Panc1 (cell line): ENCODE measurements around the gene SLC37A1. TPM values are rescaled to one million over a fixed set of nuclear protein-coding genes. Genes with fewer than 3 reads are reported as not detected.

Experiments
- ATAC-seq: fragments of 200-7000 bp; cut with Tn5 transposase; 2 replicates; pipeline ENCODE4 v1.9.1; 2020; ENCODE audit warnings: mild to moderate bottlenecking, moderate library complexity
- BruUV-seq: library from RNA; stranded (reverse); fragments of 400-500 nt; replicated peaks from 2 replicates; lab custom pipeline; 2021; lab: Mats Ljungman, UMichigan
- CTCF ChIA-PET: fragments of 300-600 bp; sonication (Branson Sonifier 250); formaldehyde crosslinking; loops from one replicate; lab custom pipeline; 2022; ENCODE audit warnings: antibody characterized with exemption; lab: Charles Lee
- POLR2A ChIA-PET: fragments of 300-600 bp; sonication (Branson Sonifier 250); formaldehyde crosslinking; loops from one replicate; lab custom pipeline; 2022; ENCODE audit warnings: antibody characterized with exemption; lab: Charles Lee
- DNase-seq: peaks from one replicate; pipeline ENCODE4 v3.0.0-alpha.2; 2010; ENCODE audit warnings: low read depth, low spot score
- H3K27ac ChIP-seq: 2 replicates; pipeline ENCODE4 v1.5.1; 2011; ENCODE audit warnings: mild to moderate bottlenecking, low read length, inconsistent platforms
- H3K27me3 ChIP-seq: fragments of 200-500 bp; sonication (Bioruptor generic); 2 replicates; pipeline ENCODE4 v1.6.0; 2014; ENCODE audit warnings: low read length, inconsistent platforms; ENCODE audit not compliant: control insufficient read depth, insufficient read depth
- H3K36me3 ChIP-seq: fragments of 200-500 bp; sonication (Bioruptor generic); 2 replicates; pipeline ENCODE4 v1.5.1; 2014; ENCODE audit warnings: inconsistent platforms, mild to moderate bottlenecking, low read length, moderate library complexity; ENCODE audit not compliant: control insufficient read depth, insufficient read depth
- H3K4me1 ChIP-seq: 2 replicates; pipeline ENCODE4 v1.5.1; 2011; ENCODE audit warnings: inconsistent platforms, mild to moderate bottlenecking, low read length, moderate library complexity; ENCODE audit not compliant: control insufficient read depth, insufficient read depth
- H3K4me3 ChIP-seq, 2 experiments: 2 replicates each; pipeline ENCODE4 v1.5.1; 2011 to 2012; ENCODE audit warnings: low read depth in 2 of 2, low read length in 2 of 2, mild to moderate bottlenecking in 2 of 2, inconsistent platforms in 1 of 2, moderate library complexity in 1 of 2
- H3K9me3 ChIP-seq: fragments of 200-500 bp; sonication (Bioruptor generic); 2 replicates; pipeline ENCODE4 v1.5.1; 2014; ENCODE audit warnings: low read depth, mild to moderate bottlenecking, inconsistent platforms, low read length, moderate library complexity; ENCODE audit not compliant: control insufficient read depth, insufficient read depth
- CTCF ChIP-seq: fragments of 450-650 bp; IDR thresholded peaks from 2 replicates; pipeline ENCODE4 v1.5.1; 2017; ENCODE audit warnings: mild to moderate bottlenecking
- POLR2AphosphoS5 ChIP-seq: IDR thresholded peaks from 2 replicates; pipeline ENCODE4 v1.6.1; 2012; ENCODE audit warnings: mild to moderate bottlenecking, low read depth, low read length, moderate library complexity
- REST ChIP-seq, 2 experiments: IDR thresholded peaks; 2 replicates each; pipeline ENCODE4 v1.6.1; 2011 to 2012; ENCODE audit warnings: low read depth in 2 of 2, control low read depth in 1 of 2, low read length in 1 of 2, mild to moderate bottlenecking in 1 of 2, moderate library complexity in 1 of 2; ENCODE audit not compliant: insufficient read depth in 1 of 2
- SIN3A ChIP-seq: IDR thresholded peaks from 2 replicates; pipeline ENCODE4 v1.6.1; 2012; ENCODE audit warnings: low read depth, mild to moderate bottlenecking, low read length, moderate library complexity, borderline replicate concordance; ENCODE audit not compliant: insufficient read depth
- TCF7L2 ChIP-seq: IDR thresholded peaks from 2 replicates; pipeline ENCODE4 v1.6.1; 2011; ENCODE audit warnings: mild to moderate bottlenecking, low read depth, low read length, inconsistent platforms
- in situ Hi-C: cut with HindIII; loops from 2 replicates; pipeline ENCODE4 v1.10.0; 2016; ENCODE audit warnings: low sequenced_read_pairs, low pct_unique_long_range_greater_than_20kb
- intact Hi-C: fragments of 100-400 bp; cut with micrococcal nuclease; formaldehyde crosslinking; loops from one replicate; pipeline ENCODE4 v1.10.0; 2022; ENCODE audit not compliant: unreplicated experiment
- total RNA-seq: library from RNA; stranded (reverse); gene quantifications from one replicate; pipeline ENCODE4 v1.2.1, GENCODE V29; 2021; ENCODE audit not compliant: unreplicated experiment

The SLC37A1 gene
- total RNA-seq, 1 experiment from 2014 or later, result 7.7 TPM

GRCh38 chr21:42466700-42467099, 47.0 kb upstream of the SLC37A1 start:
- H3K27me3 ChIP-seq, result no peaks in the 10 kb centered on the region
- H3K9me3 ChIP-seq, result no peaks in the 10 kb centered on the region
- in situ Hi-C loops (no loop called here), intact Hi-C loops (no loop called here)
- POLR2A ChIA-PET, result no interaction called here
- no peaks in the 10 kb centered on the region for H3K36me3 ChIP-seq
- DNase-seq (no peak), ATAC-seq (no peak)
- no peak overlapping the region for H3K27ac ChIP-seq
- CTCF ChIA-PET, result interaction anchor here (0.6 kb wide), 1 partner anchor 168 kb away, joined by 3 read pairs; no protein-coding TSS in a partner anchor
- no TSS peak for BruUV-seq
- TF ChIP-seq TCF7L2, result no peak
- no peak for TF ChIP-seq CTCF
- TF ChIP-seq SIN3A, result no peak
- TF ChIP-seq POLR2AphosphoS5, result no peak
- no peak for TF ChIP-seq REST (IDR thresholded peaks at IDR 0.05; ENCODE audit: insufficient read depth in 1 of 2, low read depth in 2 of 2, low read length in 1 of 2)
- no peak overlapping the region for H3K4me3 ChIP-seq
- H3K4me1 ChIP-seq, result no peaks in the 10 kb centered on the region

- DNase-seq (no peak), ATAC-seq (no peak)
- no peaks in the 10 kb centered on the region for H3K27me3 ChIP-seq
- H3K36me3 ChIP-seq, result no peaks in the 10 kb centered on the region
- TF ChIP-seq POLR2AphosphoS5, result no peak
- TF ChIP-seq TCF7L2, result no peak
- TF ChIP-seq SIN3A, result no peak
- no peak for TF ChIP-seq CTCF
- no peak for TF ChIP-seq REST (IDR thresholded peaks at IDR 0.05; ENCODE audit: insufficient read depth in 1 of 2, low read depth in 2 of 2, low read length in 1 of 2)
- intact Hi-C loops, result no loop called here
- H3K9me3 ChIP-seq, result no peaks in the 10 kb centered on the region
- H3K4me1 ChIP-seq, result no peaks in the 10 kb centered on the region
- ChIA-PET POLR2A (no interaction called here), CTCF (interaction anchor here (0.6 kb wide), 1 partner anchor 168 kb away, joined by 3 read pairs; no protein-coding TSS in a partner anchor)
- BruUV-seq, result no TSS peak
- H3K4me3 ChIP-seq, result no peak overlapping the region
- in situ Hi-C loops, result no loop called here
- H3K27ac ChIP-seq, result no peak overlapping the region
These were observed 46.3 kb upstream of the SLC37A1 start for GRCh38 chr21:42467140-42467983.
